ENCODE results near the gene SOCS3. TPM values are rescaled to one million over a fixed set of nuclear protein-coding genes. Genes with fewer than 3 reads are reported as not detected.

Gene SOCS3
- total and polyA plus RNA-seq, 2 experiments from 2014 or later = 13.2 to 32.9 TPM

DNA sequence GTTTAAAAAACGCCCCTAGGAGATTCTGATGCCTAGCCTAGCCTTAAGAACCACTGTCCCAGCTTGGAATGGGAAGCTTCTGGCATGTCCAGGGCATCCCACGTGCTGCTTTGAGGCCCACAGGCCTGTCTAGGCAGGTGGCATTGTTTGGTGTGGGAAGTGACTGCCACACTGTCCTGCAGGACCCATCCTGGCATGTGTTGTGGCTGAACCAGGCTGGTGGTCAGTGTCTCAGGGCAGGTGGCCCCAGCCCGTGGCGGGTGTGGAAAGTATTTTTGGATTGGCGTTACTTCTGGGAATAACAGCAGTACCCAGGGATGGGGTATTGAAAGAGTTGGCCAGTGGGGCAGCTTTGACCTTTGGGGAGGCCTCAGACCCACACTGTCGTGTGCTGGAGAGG, 46.5 kb upstream of the SOCS3 start (continued):
- TF ChIP-seq ZNF462 (CRISPR knock-in tag; IDR thresholded peaks at IDR 0.05) (no peak), CTCF (conservative IDR thresholded peaks at IDR 0.05; ENCODE audit: low read depth in 2 of 2) (no peak), STAT1 (IDR thresholded peaks at IDR 0.05; ENCODE audit: unreplicated experiment) (no peak), POLR2AphosphoS5 (IDR thresholded peaks at IDR 0.05; ENCODE audit: low read depth) (no peak)
- TF ChIP-seq, protein P1, sequence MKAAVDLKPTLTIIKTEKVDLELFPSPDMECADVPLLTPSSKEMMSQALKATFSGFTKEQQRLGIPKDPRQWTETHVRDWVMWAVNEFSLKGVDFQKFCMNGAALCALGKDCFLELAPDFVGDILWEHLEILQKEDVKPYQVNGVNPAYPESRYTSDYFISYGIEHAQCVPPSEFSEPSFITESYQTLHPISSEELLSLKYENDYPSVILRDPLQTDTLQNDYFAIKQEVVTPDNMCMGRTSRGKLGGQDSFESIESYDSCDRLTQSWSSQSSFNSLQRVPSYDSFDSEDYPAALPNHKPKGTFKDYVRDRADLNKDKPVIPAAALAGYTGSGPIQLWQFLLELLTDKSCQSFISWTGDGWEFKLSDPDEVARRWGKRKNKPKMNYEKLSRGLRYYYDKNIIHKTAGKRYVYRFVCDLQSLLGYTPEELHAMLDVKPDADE (IDR thresholded peaks at IDR 0.05) = no peak

DNA sequence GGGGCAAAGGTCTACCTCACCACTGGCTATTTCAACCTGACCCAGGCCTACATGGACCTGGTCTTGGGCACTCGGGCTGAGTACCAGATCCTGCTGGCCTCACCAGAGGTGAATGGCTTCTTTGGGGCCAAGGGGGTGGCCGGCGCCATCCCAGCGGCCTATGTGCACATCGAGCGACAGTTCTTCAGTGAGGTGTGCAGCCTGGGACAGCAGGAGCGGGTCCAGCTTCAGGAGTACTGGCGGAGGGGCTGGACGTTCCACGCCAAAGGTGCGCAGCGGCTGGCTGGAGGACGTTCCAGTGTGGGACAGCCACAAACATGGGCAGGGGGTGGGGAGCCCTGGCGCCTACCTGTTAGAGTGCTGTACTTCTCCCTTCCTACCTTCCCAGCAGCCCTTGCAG, 43.9 kb upstream of the SOCS3 start:
- no peak overlapping the region for H2AFZ ChIP-seq
- no peak for DNase-seq (ENCODE audit: low spot score)
- H3K27ac ChIP-seq (ENCODE audit: low read depth) = no peak overlapping the region
- 0 out of 2 replicates have a peak, but pooled peaks cover 2% of the 10 kb centered on the region for H3F3A ChIP-seq (replicated peaks; ENCODE audit: low read depth)
- Mint-ChIP-seq H3K27ac (0 out of 2 replicates have a peak overlapping the region, but pooled peaks have one; percentile 25), H3K9me3 (no peaks in the 10 kb centered on the region), H3K4me1 (peaks cover 19% of the 10 kb centered on the region), H3K27me3 (ENCODE audit: insufficient read depth, low read depth, poor library complexity) (peaks cover 15% of the 10 kb centered on the region), H3K4me3 (no peak overlapping the region), H3K36me3 (ENCODE audit: low read depth) (peaks cover 71% of the 10 kb centered on the region)
- peaks cover 55% of the 10 kb centered on the region for H3K79me2 ChIP-seq (replicated peaks; ENCODE audit: insufficient read depth)
- H3K27me3 ChIP-seq (ENCODE audit: insufficient read depth) = no peaks in the 10 kb centered on the region
- no peak for ATAC-seq
- no peak overlapping the region for H3K4me3 ChIP-seq
- peaks cover 24% of the 10 kb centered on the region for H4K20me1 ChIP-seq (replicated peaks; ENCODE audit: insufficient read depth)
- no peak overlapping the region for H3K4me2 ChIP-seq
- peaks cover 20% of the 10 kb centered on the region for H3K36me3 ChIP-seq (ENCODE audit: insufficient read depth)
- no peaks in the 10 kb centered on the region for H3K9me2 ChIP-seq (ENCODE audit: insufficient read depth)
- 0 out of 2 replicates have a peak, but pooled peaks cover 3% of the 10 kb centered on the region for H3K4me1 ChIP-seq (ENCODE audit: insufficient read depth)
- TF ChIP-seq ZNF331 (CRISPR knock-in tag; IDR thresholded peaks at IDR 0.05; ENCODE audit: low read depth) (no peak), EZH2 (IDR thresholded peaks at IDR 0.05; ENCODE audit: low read depth, unreplicated experiment) (no peak), ZNF462 (CRISPR knock-in tag; IDR thresholded peaks at IDR 0.05) (no peak)
